H1 (cell line): ENCODE data around the gene CTPS2. TPM values are rescaled to one million over a fixed set of nuclear protein-coding genes. Genes with fewer than 3 reads are reported as not detected.
"Not testable (repeated sequence)": the region's sequence is repeated elsewhere in the genome, so short reads cannot be mapped to it uniquely, and the experiment has no call there.

Experiments used
- CTCF ChIA-PET: fragments of 300-600 bp; sonication (Branson Sonifier 250); formaldehyde crosslinking; loops from one replicate; lab custom pipeline; 2021; ENCODE audit not compliant: partially characterized antibody; lab: Charles Lee
- POLR2A ChIA-PET: fragments of 300-600 bp; sonication (Branson Sonifier 250); formaldehyde crosslinking; loops from one replicate; lab custom pipeline; 2021; ENCODE audit warnings: inconsistent platforms; ENCODE audit not compliant: partially characterized antibody; lab: Charles Lee
- DNase-seq, 2 experiments: peaks; one replicate each; pipeline versions ENCODE4 v3.0.0 to v3.0.0-alpha.2; 2010 to 2022; ENCODE audit warnings: low spot score in 2 of 2, low read depth in 1 of 2, mixed read lengths in 1 of 2
- FAIRE-seq: peaks from 2 replicates; lab custom pipeline; 2011; peaks lifted over from hg19 to GRCh38; lab: Jason Lieb, UNC
- H2AFZ ChIP-seq: 2 replicates; pipeline ENCODE4 v1.8.1; 2012; ENCODE audit warnings: low read length, inconsistent platforms
- H2AK5ac ChIP-seq: 2 replicates; pipeline ENCODE4 v1.6.1; 2013; ENCODE audit warnings: low read depth, low read length
- H2BK120ac ChIP-seq: replicated peaks from 2 replicates; pipeline ENCODE3; 2013; ENCODE audit warnings: low read depth, low read length, inconsistent platforms
- H2BK12ac ChIP-seq: 2 replicates; pipeline ENCODE4 v1.6.1; 2013; ENCODE audit warnings: low read depth, low read length
- H2BK15ac ChIP-seq: 2 replicates; pipeline ENCODE4 v1.6.1; 2013; ENCODE audit warnings: low read length
- H2BK20ac ChIP-seq: 2 replicates; pipeline ENCODE4 v1.6.1; 2013; ENCODE audit warnings: low read length
- H2BK5ac ChIP-seq: 2 replicates; pipeline ENCODE4 v1.6.1; 2013; ENCODE audit warnings: low read depth, low read length
- H3K14ac ChIP-seq: 2 replicates; pipeline ENCODE4 v1.6.1; 2013; ENCODE audit warnings: inconsistent platforms; ENCODE audit not compliant: insufficient read length
- H3K18ac ChIP-seq: 2 replicates; pipeline ENCODE4 v1.6.1; 2013; ENCODE audit warnings: low read length; ENCODE audit errors: extremely low read depth
- H3K23ac ChIP-seq: 2 replicates; pipeline ENCODE4 v1.6.1; 2013; ENCODE audit warnings: inconsistent platforms; ENCODE audit not compliant: insufficient read length
- H3K23me2 ChIP-seq: 2 replicates; pipeline ENCODE4 v1.6.1; 2013; ENCODE audit warnings: low read depth, low read length
- H3K27ac ChIP-seq: 2 replicates; pipeline ENCODE4 v1.6.1; 2011; ENCODE audit warnings: low read depth, low read length, inconsistent platforms
- H3K27me3 ChIP-seq, 4 experiments: replicated peaks in 1 of 4; 1 replicate in 1 of 4; 2 replicates in 3 of 4; pipeline versions ENCODE4 v1.6.1 to v1.8.1; 2011 to 2013; ENCODE audit warnings: low read length in 3 of 4, mild to moderate bottlenecking in 3 of 4, inconsistent platforms in 2 of 4, mixed read lengths in 2 of 4, moderate library complexity in 1 of 4; ENCODE audit not compliant: control insufficient read depth in 3 of 4, insufficient read depth in 3 of 4; ENCODE audit errors: extremely low read depth in 1 of 4
- H3K36me3 ChIP-seq, 4 experiments: 2 replicates each; pipeline versions ENCODE4 v1.6.1 to v1.8.1; 2011 to 2013; ENCODE audit warnings: mild to moderate bottlenecking in 4 of 4, low read length in 3 of 4, moderate library complexity in 2 of 4, control low read depth in 1 of 4, inconsistent platforms in 1 of 4; ENCODE audit not compliant: insufficient read depth in 4 of 4, control insufficient read depth in 2 of 4
- H3K4ac ChIP-seq: replicated peaks from 2 replicates; pipeline ENCODE3; 2013; ENCODE audit warnings: low read length, low read depth, mixed read lengths, inconsistent platforms; ENCODE audit not compliant: insufficient read length
- H3K4me1 ChIP-seq, 4 experiments: replicated peaks in 1 of 4; 1 replicate in 1 of 4; 2 replicates in 3 of 4; pipeline versions ENCODE4 v1.6.1 to v1.8.1; 2011 to 2013; ENCODE audit warnings: low read length in 3 of 4, inconsistent platforms in 2 of 4, mixed read lengths in 1 of 4; ENCODE audit not compliant: insufficient read depth in 4 of 4, control insufficient read depth in 3 of 4
- H3K4me2 ChIP-seq, 2 experiments: 2 replicates each; pipeline versions ENCODE4 v1.6.1 to v1.8.1; 2011 to 2013; ENCODE audit warnings: low read depth in 2 of 2, low read length in 2 of 2, control low read depth in 1 of 2, inconsistent platforms in 1 of 2, mild to moderate bottlenecking in 1 of 2; ENCODE audit not compliant: insufficient read depth in 1 of 2
- H3K4me3 ChIP-seq, 4 experiments: fragments of 200-600, 300-600 bp in 1 of 4; sonication (generic), shearing (Covaris generic), sonication (Bioruptor Twin) in 1 of 4; 2 replicates each; pipeline versions ENCODE4 v1.5.1 to v1.8.1; 2011 to 2016; ENCODE audit warnings: low read length in 4 of 4, low read depth in 3 of 4, control low read depth in 2 of 4, inconsistent platforms in 2 of 4, mild to moderate bottlenecking in 2 of 4, mixed read lengths in 1 of 4, moderate library complexity in 1 of 4; ENCODE audit not compliant: insufficient read depth in 2 of 4; ENCODE audit errors: extremely low read depth in 1 of 4
- H3K56ac ChIP-seq: replicated peaks from 2 replicates; pipeline ENCODE3; 2013; ENCODE audit warnings: low read depth, mild to moderate bottlenecking, mixed read lengths, low read length, inconsistent platforms; ENCODE audit not compliant: insufficient read length
- H3K79me1 ChIP-seq: 2 replicates; pipeline ENCODE4 v1.6.1; 2013; ENCODE audit warnings: low read depth, low read length, control low read depth
- H3K79me2 ChIP-seq, 2 experiments: 2 replicates each; pipeline versions ENCODE4 v1.6.1 to v1.8.1; 2012 to 2013; ENCODE audit warnings: low read length in 2 of 2, mild to moderate bottlenecking in 2 of 2, inconsistent platforms in 1 of 2; ENCODE audit not compliant: insufficient read depth in 2 of 2, control insufficient read depth in 1 of 2
- H3K9ac ChIP-seq, 4 experiments: replicated peaks in 1 of 4; 1 replicate in 1 of 4; 2 replicates in 3 of 4; pipeline versions ENCODE4 v1.6.1 to v1.8.1; 2011 to 2013; ENCODE audit warnings: low read depth in 3 of 4, low read length in 3 of 4, control low read depth in 2 of 4, mild to moderate bottlenecking in 2 of 4, moderate library complexity in 2 of 4, inconsistent platforms in 1 of 4; ENCODE audit errors: extremely low read depth in 1 of 4
- H3K9me3 ChIP-seq, 2 experiments: 2 replicates each; pipeline versions ENCODE4 v1.6.1 to v1.8.1; 2012 to 2013; ENCODE audit warnings: mild to moderate bottlenecking in 2 of 2, moderate library complexity in 2 of 2, control low read depth in 1 of 2, inconsistent platforms in 1 of 2, low read depth in 1 of 2, low read length in 1 of 2, mixed read lengths in 1 of 2; ENCODE audit not compliant: insufficient read depth in 2 of 2
- H4K20me1 ChIP-seq, 2 experiments: replicated peaks in 1 of 2; 2 replicates each; pipeline versions ENCODE3 to v1.8.1; 2011 to 2013; ENCODE audit warnings: inconsistent platforms in 2 of 2, low read length in 2 of 2, mild to moderate bottlenecking in 1 of 2; ENCODE audit not compliant: insufficient read depth in 2 of 2, control insufficient read depth in 1 of 2
- H4K5ac ChIP-seq: 2 replicates; pipeline ENCODE4 v1.6.1; 2013; ENCODE audit warnings: low read length, low read depth, mixed read lengths, inconsistent platforms; ENCODE audit not compliant: insufficient read length
- H4K8ac ChIP-seq: 2 replicates; pipeline ENCODE4 v1.8.0; 2013; ENCODE audit warnings: mild to moderate bottlenecking, moderate library complexity, low read length, inconsistent platforms; ENCODE audit not compliant: insufficient read depth; ENCODE audit errors: extremely low read depth
- H4K91ac ChIP-seq: replicated peaks from 2 replicates; pipeline ENCODE3; 2013; ENCODE audit warnings: low read length, mixed read lengths, inconsistent platforms; ENCODE audit not compliant: insufficient read length
- TBP ChIP-seq: IDR thresholded peaks from 2 replicates; pipeline ENCODE4 v1.6.1; 2011; ENCODE audit warnings: low read depth, low read length, improper control_type of control experiment
- TEAD4 ChIP-seq: IDR thresholded peaks from 2 replicates; pipeline ENCODE4 v1.6.1; 2012; ENCODE audit warnings: low read depth, low read length, inconsistent platforms, mixed read lengths
- WGBS, 2 experiments: shearing (Covaris generic) in 1 of 2; methylation state at CpG; one replicate each; pipeline versions ENCODE4 v1.1.6 to v1.1.7; 2013 to 2015; ENCODE audit warnings: low lambda C conversion rate in 2 of 2, mixed read lengths in 2 of 2, inconsistent platforms in 1 of 2, low coverage in 1 of 2, missing lambda C conversion rate in 1 of 2; ENCODE audit not compliant: insufficient replicate concordance in 2 of 2, insufficient coverage in 1 of 2, insufficient read length in 1 of 2; ENCODE audit errors: extremely low coverage in 1 of 2, missing lambda C conversion rate in 1 of 2; 5-methylcytosine and 5-hydroxymethylcytosine counted together
- polyA plus RNA-seq, 7 experiments: library from polyadenylated mRNA; depleted of rRNA in 3 of 7; stranded (reverse) in 5 of 7; unstranded in 2 of 7; fragments of >200 nt in 5 of 7; fragments of 200-250 nt in 2 of 7; gene quantifications; 1 replicate in 5 of 7; 2 replicates in 1 of 7; 4 replicates in 1 of 7; pipeline versions ENCODE4 v1.2.1 to v1.2.3, GENCODE V29; 2011 to 2013; ENCODE audit warnings: missing spikeins in 2 of 7, mixed read lengths in 2 of 7
- total RNA-seq: library from RNA; stranded (reverse); fragmentation: NEBNext Ultra II Directional; extraction: Animal tissue kit (Norgen Biotek cat#: 25700); gene quantifications from 2 replicates; pipeline ENCODE4 v1.2.1, GENCODE V29; 2021

The CTPS2 gene
- total and polyA plus RNA-seq, 2 of the 8 experiments (the other 6 are each of a cell fraction or from before 2014, with no cell fraction given) = 17.1 to 34.0 TPM

DNA sequence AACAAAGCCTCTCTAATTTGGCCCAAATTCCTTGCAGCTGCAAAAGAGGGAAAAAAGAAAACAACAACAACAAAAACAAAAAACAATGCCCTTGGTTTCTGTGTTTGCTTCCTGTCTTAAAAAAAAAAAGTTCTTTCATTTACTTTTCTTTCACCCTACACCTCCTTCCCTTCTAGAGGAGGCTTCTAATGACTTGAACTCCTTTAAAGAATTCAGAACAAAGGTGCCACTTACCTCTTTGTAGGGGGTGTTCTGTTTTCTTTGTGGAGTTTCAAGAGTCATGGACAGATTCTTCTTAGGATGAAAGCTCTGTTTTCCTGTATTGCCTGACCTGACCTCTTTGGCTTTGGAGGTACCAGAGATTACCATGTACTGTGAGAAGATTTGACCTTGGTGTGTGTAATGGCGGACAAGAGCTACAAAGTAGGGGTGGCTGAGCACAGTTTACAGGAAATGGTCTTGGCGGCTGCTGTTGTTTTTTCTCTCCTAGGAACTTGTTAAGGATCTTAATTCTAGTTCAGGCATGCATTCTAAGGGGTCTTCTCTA, 134.9 kb downstream of the CTPS2 start (continued):
- no peak for TF ChIP-seq TEAD4
- TF ChIP-seq TBP = no peak

DNA sequence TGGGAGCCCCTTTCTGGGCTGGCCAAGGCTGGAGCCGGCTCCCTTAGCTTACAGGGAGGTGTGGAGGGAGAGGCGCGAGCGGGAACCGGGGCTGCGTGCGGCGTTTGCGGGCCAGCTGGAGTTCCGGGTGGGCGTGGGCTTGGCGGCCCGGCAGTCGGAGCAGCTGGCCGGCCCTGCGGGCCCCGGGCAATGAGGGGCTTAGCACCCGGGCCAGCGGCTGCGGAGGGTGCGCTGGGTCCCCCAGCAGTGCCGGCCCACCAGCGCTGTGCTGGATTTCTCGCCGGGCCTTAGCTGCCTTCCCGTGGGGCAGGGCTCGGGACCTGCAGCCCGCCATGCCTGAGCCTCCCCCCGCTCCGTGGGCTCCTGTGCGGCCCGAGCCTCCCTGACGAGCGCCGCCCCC, 137.1 kb downstream of the CTPS2 start:
- H2AK5ac ChIP-seq, H4K8ac ChIP-seq, H3K9ac ChIP-seq, H2BK20ac ChIP-seq, FAIRE-seq, H4K91ac ChIP-seq, H3K79me1 ChIP-seq, H3K79me2 ChIP-seq, H2BK120ac ChIP-seq, H3K23me2 ChIP-seq, H3K4ac ChIP-seq, H3K4me1 ChIP-seq, H3K36me3 ChIP-seq, H3K27me3 ChIP-seq, H3K4me2 ChIP-seq, DNase-seq, H3K23ac ChIP-seq, H3K18ac ChIP-seq, H2BK12ac ChIP-seq, H3K27ac ChIP-seq, H2AFZ ChIP-seq, H2BK5ac ChIP-seq, H3K4me3 ChIP-seq, H3K56ac ChIP-seq, POLR2A ChIA-PET, H2BK15ac ChIP-seq, H4K20me1 ChIP-seq, H4K5ac ChIP-seq, H3K14ac ChIP-seq, H3K9me3 ChIP-seq: not testable (repeated sequence)
- no CpG with 5 or more reads among the region's 35 CpGs for WGBS, 2 experiments
- CTCF ChIA-PET = interaction anchor here (0.7 kb wide), 1 partner anchor 8 kb away, joined by 3 read pairs; no protein-coding TSS in a partner anchor
